Measurements from ENCODE around the gene XRCC4.

GRCh38 chr5:83076742-83077661 lies at the start of gene XRCC4, which contains the start of gene TMEM167A:
- no peak for TF ChIP-seq CTCF (optimal IDR thresholded peaks at IDR 0.05 in 1 of 3, IDR thresholded peaks at IDR 0.05 in 1 of 3, conservative IDR thresholded peaks at IDR 0.05 in 1 of 3; ENCODE audit: extremely low read depth in 1 of 3, insufficient read depth in 2 of 3, low read length in 3 of 3)
- no peak for TF ChIP-seq EZH2 (IDR thresholded peaks at IDR 0.05; ENCODE audit: low read length)

Data from keratinocyte (primary cell).